Astrocyte of the cerebellum (primary cell): ENCODE results near the gene HSD17B11.
"Not testable (repeated sequence)": the region's sequence is repeated elsewhere in the genome, so short reads cannot be mapped to it uniquely, and the experiment has no call there.

Experiments used
- DNase-seq: peaks from one replicate; pipeline ENCODE4 v3.0.0-alpha.2; 2011; ENCODE audit warnings: low read depth
- H3K4me3 ChIP-seq: 2 replicates; pipeline ENCODE4 v1.5.1; 2011; ENCODE audit warnings: mild to moderate bottlenecking, low read depth, low read length, moderate library complexity
- in situ Hi-C: cut with HindIII; loops from 2 replicates; pipeline ENCODE4 v1.10.0; 2017; ENCODE audit warnings: low sequenced_read_pairs
- TF ChIP-seq, protein P1 (sequence below): IDR thresholded peaks from 2 replicates; pipeline ENCODE4 v1.5.1; 2012; ENCODE audit warnings: low read length, low read depth, moderate library complexity, mild to moderate bottlenecking; ENCODE audit errors: missing control alignments

Gene HSD17B11

DNA sequence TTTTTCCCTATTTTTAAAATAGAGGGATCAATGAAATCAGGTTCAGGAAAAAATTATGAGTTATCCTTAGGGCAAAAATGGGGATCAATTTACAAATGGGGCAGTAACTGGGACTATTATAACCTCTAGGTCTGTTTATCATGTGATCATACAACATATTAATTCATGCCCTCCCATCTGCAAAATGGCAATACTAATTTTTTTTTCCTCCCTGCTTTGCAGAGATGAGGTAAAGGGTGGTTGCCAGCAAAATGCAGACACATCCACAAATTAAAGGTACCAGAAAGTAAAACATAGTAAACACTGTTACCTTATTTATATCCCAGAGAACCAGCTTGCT, 467 bp downstream of the HSD17B11 start:
- H3K4me3 ChIP-seq, result peak overlapping the region; percentile 60
- DNase-seq, result no peak
- in situ Hi-C loops, result no loop called here
- TF ChIP-seq, protein P1, sequence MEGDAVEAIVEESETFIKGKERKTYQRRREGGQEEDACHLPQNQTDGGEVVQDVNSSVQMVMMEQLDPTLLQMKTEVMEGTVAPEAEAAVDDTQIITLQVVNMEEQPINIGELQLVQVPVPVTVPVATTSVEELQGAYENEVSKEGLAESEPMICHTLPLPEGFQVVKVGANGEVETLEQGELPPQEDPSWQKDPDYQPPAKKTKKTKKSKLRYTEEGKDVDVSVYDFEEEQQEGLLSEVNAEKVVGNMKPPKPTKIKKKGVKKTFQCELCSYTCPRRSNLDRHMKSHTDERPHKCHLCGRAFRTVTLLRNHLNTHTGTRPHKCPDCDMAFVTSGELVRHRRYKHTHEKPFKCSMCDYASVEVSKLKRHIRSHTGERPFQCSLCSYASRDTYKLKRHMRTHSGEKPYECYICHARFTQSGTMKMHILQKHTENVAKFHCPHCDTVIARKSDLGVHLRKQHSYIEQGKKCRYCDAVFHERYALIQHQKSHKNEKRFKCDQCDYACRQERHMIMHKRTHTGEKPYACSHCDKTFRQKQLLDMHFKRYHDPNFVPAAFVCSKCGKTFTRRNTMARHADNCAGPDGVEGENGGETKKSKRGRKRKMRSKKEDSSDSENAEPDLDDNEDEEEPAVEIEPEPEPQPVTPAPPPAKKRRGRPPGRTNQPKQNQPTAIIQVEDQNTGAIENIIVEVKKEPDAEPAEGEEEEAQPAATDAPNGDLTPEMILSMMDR, result no peak

GRCh38 chr4:87390055-87390454, 933 bp downstream of the HSD17B11 start:
- DNase-seq, in situ Hi-C loops: not testable (repeated sequence)
- peak overlapping the region; percentile 60 for H3K4me3 ChIP-seq

DNA sequence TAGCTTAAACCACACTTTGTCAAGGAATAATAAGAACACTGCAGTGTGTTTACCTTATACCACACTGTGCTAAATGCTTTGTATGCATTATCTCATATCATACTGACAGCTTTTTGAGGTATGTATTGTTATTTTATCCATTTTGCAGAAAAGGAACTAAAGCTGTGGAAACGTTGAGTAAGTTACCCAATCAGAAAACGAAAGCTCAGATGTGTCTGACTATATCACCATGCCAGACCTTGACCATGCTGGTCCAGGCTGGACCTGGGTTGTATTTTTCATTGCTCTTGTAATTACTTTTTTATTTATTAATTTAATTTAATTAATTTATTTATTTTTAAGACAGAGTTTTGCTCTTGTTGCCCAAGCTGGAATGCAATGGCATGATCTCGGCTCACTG, 2.1 kb downstream of the HSD17B11 start:
- no peak for DNase-seq
- TF ChIP-seq, protein P1, result no peak
- H3K4me3 ChIP-seq, result no peak overlapping the region
- in situ Hi-C loops, result no loop called here

GRCh38 chr4:87387237-87387636, 3.8 kb downstream of the HSD17B11 start:
- in situ Hi-C loops, result no loop called here
- no peak overlapping the region for H3K4me3 ChIP-seq
- TF ChIP-seq, protein P1, result no peak
- no peak for DNase-seq

- DNase-seq, in situ Hi-C loops, H3K4me3 ChIP-seq: not testable (repeated sequence)
Measured at GRCh38 chr4:87384466-87385132, 6.4 kb downstream of the HSD17B11 start.

GRCh38 chr4:87382931-87383330, 8.1 kb downstream of the HSD17B11 start:
- TF ChIP-seq, protein P1, result no peak
- in situ Hi-C loops, result no loop called here
- no peak overlapping the region for H3K4me3 ChIP-seq
- DNase-seq, result no peak

- in situ Hi-C loops, result no loop called here
- DNase-seq, result no peak
- TF ChIP-seq, protein P1, result no peak
- no peak overlapping the region for H3K4me3 ChIP-seq
Measured at GRCh38 chr4:87382116-87382515, 8.9 kb downstream of the HSD17B11 start.

- TF ChIP-seq, protein P1, result no peak
- no peak for DNase-seq
- in situ Hi-C loops, result no loop called here
- no peak overlapping the region for H3K4me3 ChIP-seq
Measured at GRCh38 chr4:87377816-87378215, 13.2 kb downstream of the HSD17B11 start.
